Progenitor cell of endocrine pancreas (in vitro differentiated cells): ENCODE results near the gene PRKAR1B. TPM values are rescaled to one million over a fixed set of nuclear protein-coding genes. Genes with fewer than 3 reads are reported as not detected.

ENCODE experiments used
- DNase-seq: peaks from one replicate; pipeline ENCODE4 v3.0.0; 2021; ENCODE audit warnings: low spot score; ENCODE audit not compliant: unreplicated experiment
- H3K27ac Mint-ChIP-seq: 2 replicates; pipeline ENCODE4 v1.8.0; 2021; ENCODE audit warnings: mild to moderate bottlenecking, moderate library complexity, mixed read lengths
- H3K27me3 Mint-ChIP-seq: 2 replicates; pipeline ENCODE4 v1.8.0; 2021; ENCODE audit warnings: mixed read lengths
- H3K36me3 Mint-ChIP-seq: 2 replicates; pipeline ENCODE4 v1.8.0; 2022; ENCODE audit warnings: mixed read lengths; ENCODE audit not compliant: insufficient read depth
- H3K4me1 Mint-ChIP-seq: 2 replicates; pipeline ENCODE4 v1.8.0; 2021; ENCODE audit warnings: low read depth, mixed read lengths
- H3K4me3 Mint-ChIP-seq: 2 replicates; pipeline ENCODE4 v1.8.0; 2021; ENCODE audit warnings: low read depth, mild to moderate bottlenecking, moderate library complexity, mixed read lengths
- H3K9me3 Mint-ChIP-seq: 2 replicates; pipeline ENCODE4 v1.8.0; 2021; ENCODE audit warnings: low read depth, mixed read lengths
- CTCF ChIP-seq: fragments of 200-600 bp; sonication (generic); IDR thresholded peaks from one replicate; pipeline ENCODE4 v1.5.0; 2021; ENCODE audit warnings: antibody characterized with exemption, mild to moderate bottlenecking; ENCODE audit not compliant: unreplicated experiment
- total RNA-seq: library from RNA; stranded (reverse); gene quantifications from 2 replicates; pipeline ENCODE4 v1.2.1, GENCODE V29; 2021

PRKAR1B gene
- total RNA-seq, 1 donor from 2014 or later, result 54.2 TPM

DNA sequence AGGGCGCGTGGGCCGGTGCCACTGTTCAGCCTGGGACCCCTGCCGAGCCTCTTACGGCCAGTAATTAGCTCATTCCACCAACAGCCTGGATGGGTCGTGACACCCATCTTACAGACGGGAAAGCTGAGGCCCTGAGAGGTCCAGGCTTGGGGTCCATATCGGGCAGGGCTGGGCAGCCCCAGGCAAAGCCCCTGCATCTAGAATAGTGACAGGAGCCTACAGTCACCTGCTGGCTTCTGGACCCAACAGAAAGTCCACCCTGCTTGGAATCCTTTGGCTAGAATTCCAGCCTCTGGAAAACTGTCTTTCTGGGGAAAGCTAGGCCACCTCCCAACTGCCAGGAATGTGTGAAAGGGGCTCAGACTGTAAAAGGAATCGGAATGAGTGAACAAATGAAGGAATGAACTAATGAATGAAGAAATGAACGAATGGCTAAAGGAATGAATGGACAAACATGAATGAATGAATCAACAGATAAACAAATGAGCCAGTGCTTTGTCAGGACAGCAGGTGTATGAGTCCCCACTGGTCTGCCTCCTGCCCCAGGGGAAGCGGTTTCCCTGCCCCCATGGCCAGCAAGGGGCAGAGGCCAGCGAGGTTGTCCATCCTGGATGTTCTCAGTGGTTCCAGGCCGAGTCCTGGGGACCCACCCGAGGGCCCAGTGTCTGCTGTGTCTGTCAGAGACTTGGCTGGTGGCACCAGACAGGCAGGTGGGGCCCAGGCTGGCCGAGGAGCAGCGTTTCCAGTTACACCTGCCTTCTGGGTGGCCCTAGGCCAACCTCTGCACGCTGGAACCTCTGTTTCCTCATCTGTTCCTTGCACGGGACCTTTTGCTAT, 183.4 kb downstream of the PRKAR1B start:
- H3K4me3 Mint-ChIP-seq, result no peak overlapping the region
- no peak for TF ChIP-seq CTCF
- peaks cover 7% of the 10 kb centered on the region for H3K36me3 Mint-ChIP-seq
- H3K4me1 Mint-ChIP-seq, result peaks cover 6% of the 10 kb centered on the region
- no peaks in the 10 kb centered on the region for H3K9me3 Mint-ChIP-seq
- DNase-seq, result no peak
- no peak overlapping the region for H3K27ac Mint-ChIP-seq
- H3K27me3 Mint-ChIP-seq, result no peaks in the 10 kb centered on the region

GRCh38 chr7:542713-543500, 184.2 kb downstream of the PRKAR1B start:
- Mint-ChIP-seq H3K27me3 (no peaks in the 10 kb centered on the region), H3K36me3 (peaks cover 4% of the 10 kb centered on the region), H3K4me3 (no peak overlapping the region), H3K9me3 (no peaks in the 10 kb centered on the region), H3K4me1 (peaks cover 8% of the 10 kb centered on the region), H3K27ac (peak overlapping the region; percentile 90)
- TF ChIP-seq CTCF, result no peak
- no peak for DNase-seq

GRCh38 chr7:542131-542712, 184.9 kb downstream of the PRKAR1B start:
- no peak for TF ChIP-seq CTCF
- no peak overlapping the region for H3K4me3 Mint-ChIP-seq

DNA sequence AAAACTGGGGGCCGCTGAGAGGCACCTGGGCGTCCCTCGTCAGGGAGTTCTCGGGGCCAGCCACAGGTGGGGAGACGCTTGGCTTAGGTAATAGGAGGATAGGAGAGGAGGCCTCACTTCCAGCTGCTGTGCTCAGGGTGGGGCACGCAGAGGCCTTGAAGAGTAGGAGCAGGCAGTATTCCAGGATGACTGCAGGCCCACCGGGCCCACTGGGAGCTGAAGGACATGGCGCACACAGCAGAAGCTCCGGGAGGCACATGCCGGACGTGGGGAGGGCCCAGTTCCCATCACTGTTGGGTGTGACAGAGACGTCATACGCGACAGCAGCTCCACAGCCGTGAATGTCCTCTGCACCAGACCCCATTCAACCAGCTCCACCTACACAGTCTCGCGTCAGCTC, 185.4 kb downstream of the PRKAR1B start:
- Mint-ChIP-seq H3K27me3 (no peaks in the 10 kb centered on the region), H3K27ac (peak overlapping the region; percentile 12), H3K4me1 (peaks cover 8% of the 10 kb centered on the region), H3K4me3 (no peak overlapping the region), H3K36me3 (peaks cover under 1% of the 10 kb centered on the region), H3K9me3 (no peaks in the 10 kb centered on the region)
- no peak for DNase-seq
- TF ChIP-seq CTCF, result no peak

More at GRCh38 chr7:542131-542712, 184.9 kb downstream of the PRKAR1B start:
- Mint-ChIP-seq H3K9me3 (no peaks in the 10 kb centered on the region), H3K27ac (peak overlapping the region; percentile 90), H3K4me1 (peaks cover 8% of the 10 kb centered on the region), H3K36me3 (peaks cover 4% of the 10 kb centered on the region), H3K27me3 (no peaks in the 10 kb centered on the region)
- DNase-seq, result no peak

- TF ChIP-seq CTCF, result no peak
- Mint-ChIP-seq H3K9me3 (no peaks in the 10 kb centered on the region), H3K27me3 (no peaks in the 10 kb centered on the region), H3K4me1 (peaks cover 9% of the 10 kb centered on the region), H3K27ac (no peak overlapping the region), H3K4me3 (no peak overlapping the region), H3K36me3 (no peaks in the 10 kb centered on the region)
- no peak for DNase-seq
Measured at GRCh38 chr7:540997-541396, 186.1 kb downstream of the PRKAR1B start.
